SK-N-SH (cell line): ENCODE data around the gene GLS. TPM values are rescaled to one million over a fixed set of nuclear protein-coding genes. Genes with fewer than 3 reads are reported as not detected.

Experiments
- CTCF ChIA-PET: fragments of 300-600, 350-600 bp; formaldehyde crosslinking; extraction: SDS; loops from one replicate; lab custom pipeline; 2021; lab: Yijun Ruan, JAX
- POLR2A ChIA-PET: fragments of 350-600 bp; sonication (Branson Sonifier 250); formaldehyde crosslinking; extraction: SDS; loops from one replicate; lab custom pipeline; 2020; ENCODE audit warnings: antibody characterized with exemption, inconsistent platforms; lab: Yijun Ruan, JAX
- DNase-seq: peaks from one replicate; pipeline ENCODE4 v3.0.0; 2012
- H2AFZ ChIP-seq: fragments of 200-600 bp; sonication (generic); 2 replicates; pipeline ENCODE4 v1.8.1; 2016; ENCODE audit warnings: antibody characterized with exemption, mild to moderate bottlenecking, low read depth
- H3F3A ChIP-seq: fragments of 200-600 bp; sonication (generic); replicated peaks from 2 replicates; pipeline ENCODE3; 2016; ENCODE audit warnings: antibody characterized with exemption, mild to moderate bottlenecking; ENCODE audit not compliant: insufficient read depth
- H3K27ac ChIP-seq, 2 experiments: fragments of 200-500 bp in 1 of 2; fragments of 200-600 bp in 1 of 2; sonication (Bioruptor generic) in 1 of 2; sonication (generic), shearing (Covaris generic) in 1 of 2; 2 replicates each; pipeline versions ENCODE4 v1.5.1 to v1.6.1; 2014 to 2016; ENCODE audit warnings: low read depth in 2 of 2, inconsistent platforms in 1 of 2, low read length in 1 of 2, mild to moderate bottlenecking in 1 of 2, mixed read lengths in 1 of 2
- H3K27me3 ChIP-seq: fragments of 200-600 bp; sonication (generic), shearing (Covaris generic); 2 replicates; pipeline ENCODE4 v1.6.1; 2016; ENCODE audit warnings: mixed run types; ENCODE audit not compliant: insufficient read depth
- H3K36me3 ChIP-seq, 2 experiments: fragments of 200-500 bp in 1 of 2; fragments of 200-600 bp in 1 of 2; sonication (Bioruptor generic) in 1 of 2; sonication (generic) in 1 of 2; replicated peaks in 1 of 2; 2 replicates each; pipeline versions ENCODE3 to v1.5.1; 2014 to 2016; ENCODE audit warnings: low read length in 1 of 2, mild to moderate bottlenecking in 1 of 2; ENCODE audit not compliant: insufficient read depth in 2 of 2, control insufficient read depth in 1 of 2
- H3K4me1 ChIP-seq, 2 experiments: fragments of 200-500 bp in 1 of 2; fragments of 200-600 bp in 1 of 2; sonication (Bioruptor generic) in 1 of 2; sonication (generic), shearing (Covaris generic) in 1 of 2; 2 replicates each; pipeline versions ENCODE4 v1.5.1 to v1.6.1; 2014 to 2016; ENCODE audit warnings: low read depth in 1 of 2, low read length in 1 of 2, mixed run types in 1 of 2; ENCODE audit not compliant: insufficient read depth in 2 of 2, control insufficient read depth in 1 of 2
- H3K4me2 ChIP-seq: fragments of 200-600 bp; sonication (generic), shearing (Covaris generic); 2 replicates; pipeline ENCODE4 v1.6.1; 2017; ENCODE audit warnings: mixed run types
- H3K4me3 ChIP-seq, 2 experiments: fragments of 200-500 bp in 1 of 2; fragments of 200-600 bp in 1 of 2; sonication (Bioruptor generic) in 1 of 2; sonication (generic), shearing (Covaris generic) in 1 of 2; 2 replicates each; pipeline versions ENCODE4 v1.5.1 to v1.8.1; 2014 to 2016; ENCODE audit warnings: low read depth in 2 of 2, inconsistent platforms in 1 of 2, low read length in 1 of 2, mild to moderate bottlenecking in 1 of 2, mixed read lengths in 1 of 2, moderate library complexity in 1 of 2
- H3K79me2 ChIP-seq: fragments of 200-600 bp; sonication (generic); 2 replicates; pipeline ENCODE4 v1.8.1; 2017; ENCODE audit warnings: mild to moderate bottlenecking; ENCODE audit not compliant: insufficient read depth
- H3K9ac ChIP-seq: fragments of 200-600 bp; sonication (generic); 2 replicates; pipeline ENCODE4 v1.6.1; 2017; ENCODE audit warnings: mixed run types
- H3K9me2 ChIP-seq: fragments of 200-600 bp; sonication (generic); 2 replicates; pipeline ENCODE4 v1.6.1; 2017; ENCODE audit warnings: mixed run types
- H3K9me3 ChIP-seq: fragments of 200-600 bp; sonication (generic); 2 replicates; pipeline ENCODE4 v1.6.1; 2017; ENCODE audit warnings: mixed run types, mild to moderate bottlenecking, moderate library complexity
- H4K20me1 ChIP-seq: fragments of 200-600 bp; sonication (generic); 2 replicates; pipeline ENCODE4 v1.6.1; 2017; ENCODE audit warnings: mild to moderate bottlenecking, mixed run types; ENCODE audit not compliant: insufficient read depth
- CHD2 ChIP-seq: fragments of 150-350 bp; IDR thresholded peaks from 2 replicates; pipeline ENCODE4 v1.6.1; 2018; ENCODE audit warnings: low read length; ENCODE audit not compliant: partially characterized antibody
- FOSL2 ChIP-seq: IDR thresholded peaks from 2 replicates; pipeline ENCODE4 v1.4.0; 2012; ENCODE audit warnings: low read depth, mild to moderate bottlenecking, moderate library complexity, borderline replicate concordance
- GABPA ChIP-seq: IDR thresholded peaks from 2 replicates; pipeline ENCODE4 v1.4.0; 2012; ENCODE audit warnings: low read depth, mild to moderate bottlenecking
- GATA2 ChIP-seq: sonication (generic); formaldehyde crosslinking; IDR thresholded peaks from 2 replicates; pipeline ENCODE4 v1.5.0; 2020; ENCODE audit warnings: mild to moderate bottlenecking, missing genetic modification reagents
- JUND ChIP-seq: IDR thresholded peaks from 2 replicates; pipeline ENCODE4 v1.4.0; 2012
- MXI1 ChIP-seq: IDR thresholded peaks from 2 replicates; pipeline ENCODE4 v1.6.1; 2012; ENCODE audit warnings: mild to moderate bottlenecking, low read depth, low read length, improper control_type of control experiment
- NFIC ChIP-seq: IDR thresholded peaks from 2 replicates; pipeline ENCODE4 v1.4.0; 2012; ENCODE audit warnings: borderline replicate concordance
- PBX3 ChIP-seq: IDR thresholded peaks from 2 replicates; pipeline ENCODE4; 2012
- POLR2AphosphoS5 ChIP-seq: IDR thresholded peaks from 2 replicates; pipeline ENCODE4 v1.6.1; 2012; ENCODE audit warnings: low read depth, low read length
- SIN3A ChIP-seq: IDR thresholded peaks from 2 replicates; pipeline ENCODE4 v1.6.1; 2012; ENCODE audit warnings: low read depth, mild to moderate bottlenecking, low read length, moderate library complexity, borderline replicate concordance
- TAF1 ChIP-seq: IDR thresholded peaks from 2 replicates; pipeline ENCODE4 v1.6.1; 2012; ENCODE audit warnings: low read depth, mild to moderate bottlenecking, low read length, moderate library complexity, borderline replicate concordance
- TCF12 ChIP-seq: IDR thresholded peaks from 2 replicates; pipeline ENCODE4 v1.4.0; 2012
- TEAD4 ChIP-seq: IDR thresholded peaks from 2 replicates; pipeline ENCODE4 v1.4.0; 2012; ENCODE audit warnings: mild to moderate bottlenecking, borderline replicate concordance; ENCODE audit not compliant: insufficient read depth
- USF2 ChIP-seq: fragments of 150-350 bp; IDR thresholded peaks from 2 replicates; pipeline ENCODE4 v1.6.1; 2017; ENCODE audit warnings: antibody characterized with exemption, low read length, low read depth, borderline replicate concordance
- YY1 ChIP-seq: IDR thresholded peaks from 2 replicates; pipeline ENCODE4 v1.4.0; 2012; ENCODE audit warnings: low read depth, mild to moderate bottlenecking
- ZBTB33 ChIP-seq: IDR thresholded peaks from 2 replicates; pipeline ENCODE4 v1.4.0; 2012; ENCODE audit warnings: low read depth, borderline replicate concordance
- WGBS: methylation state at CpG from one replicate; pipeline ENCODE4 v1.1.6; 2017; ENCODE audit warnings: low lambda C conversion rate; 5-methylcytosine and 5-hydroxymethylcytosine counted together
- polyA plus RNA-seq, 3 experiments: library from polyadenylated mRNA; depleted of rRNA; stranded (reverse); fragments of >200 nt; gene quantifications; 2 replicates each; pipeline ENCODE4 v1.2.3, GENCODE V29; 2012
- TF ChIP-seq, protein P1 (sequence below): IDR thresholded peaks from 2 replicates; pipeline ENCODE4 v1.4.0; 2012; ENCODE audit warnings: low read depth
- TF ChIP-seq, protein P2 (sequence below): IDR thresholded peaks from 2 replicates; pipeline ENCODE4 v1.4.0; 2012; ENCODE audit warnings: low read depth, borderline replicate concordance

GLS gene
- polyA plus RNA-seq, 1 of the 3 experiments (the other 2 are of a cell fraction) = 37.2 TPM

GRCh38 chr2:190881084-190881597 is 520 bp downstream of the GLS start:
- no peak for TF ChIP-seq JUND
- no peak for TF ChIP-seq GATA2 (CRISPR knock-in tag)
- TF ChIP-seq, all 33 proteins: peak for 0
- ChIA-PET POLR2A (interaction anchor here (0.6 to 1.5 kb wide), 5 partner anchors 9 to 139 kb away, joined by 3 to 6 read pairs (median 5); no protein-coding TSS in a partner anchor), CTCF (interaction anchor here (0.9 to 1.5 kb wide), 4 partner anchors 30 to 356 kb away, joined by 3 to 5 read pairs (median 3); no protein-coding TSS in a partner anchor)
- Histone ChIP-seq H3F3A (peaks cover 29% of the 10 kb centered on the region), H3K9ac (peak overlapping the region; percentile 80), H3K27me3 (no peaks in the 10 kb centered on the region), H3K27ac (peak overlapping the region; percentile 78 to 90), H2AFZ (0 out of 2 replicates have a peak overlapping the region, but pooled peaks have one; percentile 45), H3K4me1 (peaks cover 10 to 13% of the 10 kb centered on the region in 2 experiments; a peak in 3 of 4 replicates), H4K20me1 (peaks cover 44% of the 10 kb centered on the region), H3K36me3 (peaks cover 19 to 23% of the 10 kb centered on the region in 2 experiments), H3K79me2 (peaks cover 55% of the 10 kb centered on the region), H3K4me3 (peak overlapping the region; percentile 74 to 97), H3K9me3 (no peaks in the 10 kb centered on the region), H3K9me2 (no peaks in the 10 kb centered on the region), H3K4me2 (peak overlapping the region; percentile 82)
- peak; percentile 64 for DNase-seq
- 0% methylated on average over 1 of the region's 60 CpGs for WGBS

DNA sequence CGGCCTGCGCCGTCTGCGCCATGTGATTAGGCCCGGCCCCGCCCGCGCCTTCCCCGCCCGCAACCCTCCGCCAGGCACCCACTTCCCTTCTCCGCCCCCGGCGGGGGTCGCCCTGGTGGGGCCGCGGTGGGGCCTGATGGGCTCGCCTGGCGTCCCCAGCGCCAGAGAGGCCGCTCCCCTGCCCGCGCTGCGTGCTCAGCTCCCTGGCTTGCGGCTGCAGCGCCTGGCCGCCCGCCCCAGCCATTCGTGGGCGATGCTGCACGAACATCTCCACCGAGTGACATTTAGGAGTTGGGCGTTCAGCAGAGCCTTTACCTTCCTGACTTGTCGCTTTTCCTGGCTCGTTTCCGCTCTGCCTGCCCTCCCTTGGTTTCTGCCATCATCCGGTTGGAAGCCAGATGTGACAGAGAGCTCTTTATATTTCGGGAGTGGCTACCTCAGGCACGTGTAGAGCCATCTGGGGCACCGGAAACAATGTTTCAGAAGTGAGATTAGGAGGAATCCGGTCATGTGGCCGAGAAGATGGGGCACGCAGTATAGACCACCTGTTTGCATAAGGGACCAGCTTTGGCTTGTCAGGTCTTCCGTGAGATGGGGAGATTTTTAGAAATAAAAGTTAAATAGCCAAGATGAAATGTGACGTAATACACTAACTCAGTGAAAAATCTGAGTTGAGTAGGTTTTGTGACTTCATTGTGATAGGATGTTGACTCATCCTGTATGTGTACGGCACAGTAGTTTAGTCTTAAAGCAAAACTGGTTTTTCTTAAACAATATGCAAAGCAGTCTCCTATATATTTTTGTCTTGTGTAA is 1.2 kb downstream of the GLS start:
- Histone ChIP-seq H3K27ac (peak overlapping the region; percentile 78 to 90), H3K36me3 (peaks cover 19 to 26% of the 10 kb centered on the region in 2 experiments), H3K4me1 (peaks cover 13 to 15% of the 10 kb centered on the region in 2 experiments; a peak in 3 of 4 replicates), H3K4me2 (peak overlapping the region; percentile 82), H3K27me3 (no peaks in the 10 kb centered on the region), H4K20me1 (peaks cover 51% of the 10 kb centered on the region), H2AFZ (no peak overlapping the region), H3F3A (peaks cover 29% of the 10 kb centered on the region), H3K9me3 (no peaks in the 10 kb centered on the region)
- DNase-seq = peak; percentile 82
- under 1% methylated on average over 37 of the region's 46 CpGs for WGBS
- no peak for TF ChIP-seq NFIC
- peak; percentile 93 for TF ChIP-seq SIN3A
- peak; percentile 98 for TF ChIP-seq MXI1
- 0 out of 2 replicates have a peak, but pooled peaks have one; percentile 32 for TF ChIP-seq TAF1
- TF ChIP-seq, protein P1, sequence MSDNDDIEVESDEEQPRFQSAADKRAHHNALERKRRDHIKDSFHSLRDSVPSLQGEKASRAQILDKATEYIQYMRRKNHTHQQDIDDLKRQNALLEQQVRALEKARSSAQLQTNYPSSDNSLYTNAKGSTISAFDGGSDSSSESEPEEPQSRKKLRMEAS = peak; percentile 96
- 0 out of 2 replicates have a peak, but pooled peaks have one; percentile 19 for TF ChIP-seq GABPA
- no peak for TF ChIP-seq ZBTB33
- TF ChIP-seq POLR2AphosphoS5 = peak; percentile 33
- TF ChIP-seq, protein P2, sequence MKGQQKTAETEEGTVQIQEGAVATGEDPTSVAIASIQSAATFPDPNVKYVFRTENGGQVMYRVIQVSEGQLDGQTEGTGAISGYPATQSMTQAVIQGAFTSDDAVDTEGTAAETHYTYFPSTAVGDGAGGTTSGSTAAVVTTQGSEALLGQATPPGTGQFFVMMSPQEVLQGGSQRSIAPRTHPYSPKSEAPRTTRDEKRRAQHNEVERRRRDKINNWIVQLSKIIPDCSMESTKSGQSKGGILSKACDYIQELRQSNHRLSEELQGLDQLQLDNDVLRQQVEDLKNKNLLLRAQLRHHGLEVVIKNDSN = peak; percentile 66; the same call in 1 of the 2 replicates
- no peak for TF ChIP-seq TEAD4
- TF ChIP-seq PBX3 = peak; percentile 17; the same call in 1 of the 2 replicates
- peak; percentile 34 for TF ChIP-seq CHD2
- TF ChIP-seq TCF12 = peak; percentile 66
- peak; percentile 63 for TF ChIP-seq JUND
- no peak for TF ChIP-seq YY1
- peak; percentile 68 for TF ChIP-seq FOSL2
- TF ChIP-seq USF2 = peak; percentile 41; the same call in 1 of the 2 replicates
- TF ChIP-seq, all 33 proteins: peak for 13
- peaks cover 62% of the 10 kb centered on the region for H3K79me2 ChIP-seq
- no peaks in the 10 kb centered on the region for H3K9me2 ChIP-seq
- POLR2A ChIA-PET = interaction anchor here (0.6 to 1.5 kb wide), 6 partner anchors 8 to 138 kb away, joined by 3 to 6 read pairs (median 4); no protein-coding TSS in a partner anchor
- CTCF ChIA-PET = interaction anchor here (0.8 to 1.5 kb wide), 6 partner anchors 17 to 133 kb away, joined by 3 to 5 read pairs (median 3); partner anchors contain the start of gene STAT1
- H3K9ac ChIP-seq = peak overlapping the region; percentile 80
- peak overlapping the region; percentile 74 to 97 for H3K4me3 ChIP-seq
